Neural cell (in vitro differentiated cells): ENCODE data around the gene CPSF4L. TPM values are rescaled to one million over a fixed set of nuclear protein-coding genes. Genes with fewer than 3 reads are reported as not detected.

Experiments used
- H2AFZ ChIP-seq: fragments of 200-600, 300-800 bp; sonication (generic), shearing (Covaris generic); 2 replicates; pipeline ENCODE4 v1.6.0; 2014; ENCODE audit warnings: low read depth, mild to moderate bottlenecking, antibody characterized with exemption, low read length, moderate library complexity
- H3F3A ChIP-seq: fragments of 200-600 bp; shearing (Covaris generic); 2 replicates; pipeline ENCODE4 v1.6.1; 2016; ENCODE audit warnings: mild to moderate bottlenecking, moderate library complexity, mixed read lengths, antibody characterized with exemption, low read length; ENCODE audit not compliant: insufficient read depth, poor library complexity, severe bottlenecking
- H3K27ac ChIP-seq: fragments of 200-600, 300-800 bp; sonication (generic), shearing (Covaris generic); 2 replicates; pipeline ENCODE4 v1.5.1; 2014; ENCODE audit warnings: mild to moderate bottlenecking, low read length, moderate library complexity
- H3K27me3 ChIP-seq: fragments of 300-800, 200-600 bp; sonication (generic), shearing (Covaris generic); 2 replicates; pipeline ENCODE4 v1.6.0; 2014; ENCODE audit warnings: mild to moderate bottlenecking, low read depth, low read length, moderate library complexity; ENCODE audit not compliant: insufficient read depth
- H3K36me3 ChIP-seq: fragments of 300-800, 200-600 bp; sonication (generic), shearing (Covaris generic); 2 replicates; pipeline ENCODE4 v1.5.1; 2014; ENCODE audit warnings: mild to moderate bottlenecking, antibody characterized with exemption, low read length, moderate library complexity; ENCODE audit not compliant: insufficient read depth
- H3K4me2 ChIP-seq: fragments of 300-800, 200-600 bp; sonication (generic), shearing (Covaris generic); 2 replicates; pipeline ENCODE4 v1.6.0; 2014; ENCODE audit warnings: mild to moderate bottlenecking, low read length
- H3K4me3 ChIP-seq: fragments of 300-800, 200-600 bp; sonication (generic), shearing (Covaris generic); 2 replicates; pipeline ENCODE4 v1.5.1; 2014; ENCODE audit warnings: mild to moderate bottlenecking, low read length, moderate library complexity
- H3K79me2 ChIP-seq: fragments of 200-600 bp; shearing (Covaris generic); replicated peaks from 2 replicates; pipeline ENCODE4 v1.6.0; 2014; ENCODE audit warnings: mild to moderate bottlenecking, low read length, moderate library complexity; ENCODE audit not compliant: insufficient read depth
- H3K9ac ChIP-seq: fragments of 300-800, 200-600 bp; sonication (generic), shearing (Covaris generic); 2 replicates; pipeline ENCODE4 v1.6.1; 2016; ENCODE audit warnings: mild to moderate bottlenecking, low read length, mixed read lengths
- H3K9me2 ChIP-seq: fragments of 200-600 bp; shearing (Covaris generic); 2 replicates; pipeline ENCODE4 v1.6.1; 2016; ENCODE audit warnings: mild to moderate bottlenecking, low read length, mixed read lengths; ENCODE audit not compliant: insufficient read depth
- H3K9me3 ChIP-seq: fragments of 200-600, 300-800 bp; sonication (generic), shearing (Covaris generic); 2 replicates; pipeline ENCODE4 v1.6.1; 2016; ENCODE audit warnings: mild to moderate bottlenecking, mixed run types, low read length, moderate library complexity, mixed read lengths
- H4K20me1 ChIP-seq: fragments of 200-600 bp; shearing (Covaris generic); 2 replicates; pipeline ENCODE4 v1.6.1; 2016; ENCODE audit warnings: mild to moderate bottlenecking, mixed run types; ENCODE audit not compliant: insufficient read depth
- CTCF ChIP-seq: fragments of 450-650 bp; IDR thresholded peaks from 2 replicates; pipeline ENCODE4 v1.5.1; 2014; ENCODE audit warnings: antibody characterized with exemption, mild to moderate bottlenecking, moderate library complexity; ENCODE audit not compliant: poor library complexity, severe bottlenecking
- EP300 ChIP-seq: fragments of 450-650 bp; conservative IDR thresholded peaks from 2 replicates; pipeline ENCODE4 v1.6.1; 2014; ENCODE audit warnings: antibody characterized with exemption, mild to moderate bottlenecking, moderate library complexity; ENCODE audit not compliant: poor library complexity, severe bottlenecking
- EZH2 ChIP-seq: fragments of 200-600, 300-800 bp; shearing (Covaris generic), sonication (generic); IDR thresholded peaks from 2 replicates; pipeline ENCODE4 v1.6.1; 2014; ENCODE audit warnings: antibody characterized with exemption, low read length, borderline replicate concordance, mild to moderate bottlenecking; ENCODE audit not compliant: insufficient read depth, poor library complexity, severe bottlenecking
- MXI1 ChIP-seq: fragments of 450-650 bp; conservative IDR thresholded peaks from 2 replicates; pipeline ENCODE4 v1.6.1; 2014; ENCODE audit warnings: antibody characterized with exemption, mild to moderate bottlenecking; ENCODE audit not compliant: poor library complexity, severe bottlenecking
- POLR2AphosphoS5 ChIP-seq: IDR thresholded peaks from 2 replicates; pipeline ENCODE4 v1.6.1; 2012
- RAD21 ChIP-seq: fragments of 450-650 bp; conservative IDR thresholded peaks from 2 replicates; pipeline ENCODE4 v1.6.1; 2014; ENCODE audit warnings: antibody characterized with exemption, mild to moderate bottlenecking, moderate library complexity
- REST ChIP-seq: IDR thresholded peaks from 2 replicates; pipeline ENCODE4 v1.6.1; 2012; ENCODE audit warnings: borderline replicate concordance
- SMC3 ChIP-seq: fragments of 450-650 bp; conservative IDR thresholded peaks from 2 replicates; pipeline ENCODE4 v1.6.1; 2014; ENCODE audit warnings: antibody characterized with exemption, mild to moderate bottlenecking, moderate library complexity; ENCODE audit not compliant: poor library complexity
- TAF1 ChIP-seq: IDR thresholded peaks from 2 replicates; pipeline ENCODE4 v1.6.1; 2012; ENCODE audit warnings: low read depth
- polyA plus RNA-seq: library from polyadenylated mRNA; depleted of rRNA; stranded (reverse); fragments of >200 nt; gene quantifications from 2 replicates; pipeline ENCODE4 v1.2.3, GENCODE V29; 2014

The CPSF4L gene
- polyA plus RNA-seq, 1 donor from 2014 or later, result not detected

- H3K9me3 ChIP-seq, result no peaks in the 10 kb centered on the region
- H3K9me2 ChIP-seq, result no peaks in the 10 kb centered on the region
- H3K36me3 ChIP-seq, result no peaks in the 10 kb centered on the region
- H3K27me3 ChIP-seq, result no peaks in the 10 kb centered on the region
- no peaks in the 10 kb centered on the region for H4K20me1 ChIP-seq
- no peak overlapping the region for H3K4me2 ChIP-seq
- no peak overlapping the region for H3K4me3 ChIP-seq
- H3K79me2 ChIP-seq, result peaks cover 40% of the 10 kb centered on the region
- H3K27ac ChIP-seq, result no peak overlapping the region
- no peak overlapping the region for H2AFZ ChIP-seq
- TF ChIP-seq TAF1 (no peak), EP300 (no peak), SMC3 (no peak), CTCF (no peak), REST (no peak), RAD21 (no peak), POLR2AphosphoS5 (no peak), EZH2 (no peak), MXI1 (no peak)
- no peak overlapping the region for H3K9ac ChIP-seq
- H3F3A ChIP-seq, result no peaks in the 10 kb centered on the region
These were observed 27.0 kb upstream of the CPSF4L start for GRCh38 chr17:73288534-73289302.

- no peak overlapping the region for H3K27ac ChIP-seq
- no peak overlapping the region for H3K9ac ChIP-seq
- no peaks in the 10 kb centered on the region for H3F3A ChIP-seq
- no peaks in the 10 kb centered on the region for H3K9me3 ChIP-seq
- H2AFZ ChIP-seq, result no peak overlapping the region
- no peaks in the 10 kb centered on the region for H3K36me3 ChIP-seq
- no peak overlapping the region for H3K4me3 ChIP-seq
- no peak for TF ChIP-seq CTCF
- TF ChIP-seq SMC3, result no peak
- TF ChIP-seq RAD21, result no peak
- TF ChIP-seq MXI1, result no peak
- no peak for TF ChIP-seq REST
- no peak for TF ChIP-seq EZH2
- TF ChIP-seq TAF1, result no peak
- no peak for TF ChIP-seq POLR2AphosphoS5
- no peak for TF ChIP-seq EP300
- no peak overlapping the region for H3K4me2 ChIP-seq
- H4K20me1 ChIP-seq, result no peaks in the 10 kb centered on the region
- peaks cover 24% of the 10 kb centered on the region for H3K79me2 ChIP-seq
- no peaks in the 10 kb centered on the region for H3K27me3 ChIP-seq
- H3K9me2 ChIP-seq, result no peaks in the 10 kb centered on the region
These were observed 25.2 kb upstream of the CPSF4L start for GRCh38 chr17:73286863-73287296.
